ENCODE data around the gene MCC.

Gene MCC

GRCh38 chr5:113242481-113243348, 245.5 kb downstream of the MCC start:
- no peak for DNase-seq

DNA sequence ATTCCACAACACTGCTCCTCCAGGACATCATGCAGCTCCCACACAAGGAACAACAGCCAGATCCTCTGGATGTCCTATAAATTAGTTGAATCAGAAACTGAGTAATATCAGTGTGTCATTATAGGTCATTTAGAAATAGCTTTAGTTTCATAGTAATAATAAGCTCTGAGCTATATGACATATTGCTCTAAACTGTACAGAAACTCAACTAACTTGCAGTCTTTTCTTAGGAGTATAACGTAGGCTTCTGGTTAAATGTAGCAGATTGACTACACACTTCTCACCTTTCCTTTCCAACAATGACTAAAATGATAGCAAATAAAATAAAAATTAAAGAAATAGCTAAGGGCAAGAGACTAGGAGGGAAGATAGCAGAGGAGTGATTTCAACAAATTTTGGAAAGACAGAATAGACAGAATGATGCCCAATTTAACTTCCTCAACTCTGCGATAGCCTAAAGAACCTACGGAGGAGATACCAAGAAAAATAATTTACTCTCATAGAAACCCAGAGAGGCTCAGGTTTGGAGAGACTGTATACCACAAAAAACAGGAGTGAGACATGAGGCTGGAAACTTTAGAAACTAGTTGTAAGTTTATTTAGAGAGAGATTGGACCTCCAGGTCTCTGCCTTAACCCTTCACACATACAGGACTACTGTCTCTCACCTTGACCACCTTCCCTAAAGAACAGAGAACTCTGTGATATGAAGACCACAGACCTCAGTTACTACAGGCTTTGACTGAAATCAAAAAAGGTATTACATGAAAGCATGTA, 247.1 kb downstream of the MCC start:
- DNase-seq, result no peak

- DNase-seq, result no peak
These were observed 248.2 kb downstream of the MCC start for GRCh38 chr5:113240032-113240431.

DNA sequence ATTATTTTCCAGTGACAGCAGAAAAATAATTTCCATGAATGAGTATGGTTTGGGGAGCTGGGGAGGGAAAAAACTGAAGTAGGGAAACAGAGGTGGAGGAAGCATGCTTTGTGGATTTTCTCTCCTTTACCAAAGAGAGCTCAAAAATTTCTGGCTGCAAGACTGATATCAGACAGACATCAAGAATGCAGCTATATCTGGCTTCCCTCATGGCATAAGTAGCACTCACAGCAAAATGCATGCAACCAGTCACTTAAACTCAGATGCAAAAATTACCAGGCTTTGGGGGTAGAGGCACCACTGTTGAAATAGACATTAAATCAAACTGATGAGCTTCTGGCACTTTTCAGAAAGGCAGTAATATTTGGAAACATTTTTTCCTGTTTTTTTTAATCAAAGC, 250.4 kb downstream of the MCC start:
- DNase-seq, result no peak

DNA sequence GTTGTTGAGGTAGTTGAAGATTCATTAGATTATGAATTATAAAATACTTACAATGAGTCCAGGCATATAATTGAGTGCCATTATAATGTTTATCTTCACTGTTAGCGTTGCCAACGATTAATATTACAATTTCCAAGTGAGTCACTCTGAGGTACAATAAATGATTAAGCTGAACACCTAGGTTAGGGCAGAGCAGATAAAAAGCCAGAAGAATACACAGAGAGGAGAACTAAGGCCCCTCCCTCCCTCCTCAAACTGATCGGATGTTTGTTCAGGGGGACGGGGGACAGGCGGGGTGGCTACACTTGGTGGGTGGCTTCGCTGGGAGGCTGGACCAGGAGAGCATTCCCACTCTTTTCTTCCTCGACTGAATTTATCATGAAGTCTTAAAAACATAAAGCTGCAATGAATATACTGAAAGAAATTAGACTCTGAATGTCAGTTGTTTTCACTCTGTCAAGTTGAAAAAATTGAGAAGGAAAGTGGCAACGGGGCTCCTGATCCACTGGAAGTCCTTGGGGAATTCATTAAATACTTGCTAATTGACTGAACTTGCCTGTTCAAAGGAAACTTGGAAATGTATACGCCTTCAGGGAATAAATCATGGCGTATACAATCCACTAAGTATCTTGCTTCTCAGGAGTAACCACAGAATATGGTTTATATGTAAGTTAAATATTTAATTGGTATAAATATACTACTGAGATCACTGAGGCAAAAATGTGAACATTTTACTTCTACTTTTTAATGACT, 251.5 kb downstream of the MCC start:
- no peak for DNase-seq

- no peak for DNase-seq
These were observed 252.4 kb downstream of the MCC start for GRCh38 chr5:113235884-113236283.

DNA sequence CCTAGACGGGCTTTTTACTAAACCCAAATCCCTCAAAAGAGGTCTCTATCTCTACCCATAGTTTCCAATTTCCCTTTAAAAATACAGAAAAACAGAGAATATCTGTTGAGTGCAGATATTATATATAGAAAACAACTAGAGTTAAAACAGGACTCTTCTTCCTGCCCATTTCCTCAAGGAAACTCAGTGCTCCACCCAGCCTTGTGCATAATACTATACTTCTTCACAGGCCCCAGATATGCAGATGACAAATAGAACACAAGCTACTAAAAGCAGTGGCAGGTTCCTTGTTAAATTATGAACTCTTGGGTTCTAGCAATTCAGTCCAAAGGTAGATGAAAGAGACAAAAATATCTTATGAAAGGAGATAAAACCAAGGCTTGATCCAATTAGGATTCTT, 253.7 kb downstream of the MCC start:
- no peak for DNase-seq

DNA sequence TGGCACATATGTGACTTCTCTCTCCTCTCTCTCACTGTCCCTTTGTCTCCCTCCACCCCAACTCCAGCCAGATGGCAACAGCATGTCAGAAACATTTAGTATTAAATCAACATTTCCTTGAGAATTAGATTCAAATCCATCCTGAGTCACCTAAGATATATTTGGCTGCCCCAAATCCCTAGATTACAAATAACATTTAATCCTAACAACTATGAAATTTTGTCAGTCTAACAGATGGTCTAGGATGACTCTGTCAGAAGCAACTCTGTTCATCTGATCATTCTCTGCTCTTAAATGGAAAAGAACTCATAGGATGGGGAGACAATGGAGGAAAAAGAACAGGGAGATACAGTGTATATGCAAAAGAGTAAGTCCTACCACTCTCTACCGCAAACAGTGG, 254.6 kb downstream of the MCC start:
- DNase-seq, result no peak

DNA sequence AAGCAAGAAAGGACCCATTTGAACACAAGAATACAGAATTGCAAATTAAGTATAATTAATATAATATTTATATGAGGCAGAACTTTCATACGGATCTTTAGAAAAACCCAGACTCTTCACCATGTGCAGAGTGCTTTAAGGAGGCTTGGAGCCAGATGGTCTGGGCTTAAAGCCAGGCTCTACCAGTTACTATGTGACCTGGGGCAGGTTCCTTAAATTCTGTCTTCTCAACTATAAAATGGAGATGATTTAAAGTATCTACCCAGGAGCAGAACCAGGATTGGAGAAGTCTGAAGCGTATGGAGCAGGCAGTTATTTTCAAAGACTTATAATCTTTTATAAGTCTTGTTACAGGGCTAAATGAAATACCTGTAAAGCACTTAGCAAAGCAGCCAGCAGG, 255.6 kb downstream of the MCC start:
- no peak for DNase-seq

DNA sequence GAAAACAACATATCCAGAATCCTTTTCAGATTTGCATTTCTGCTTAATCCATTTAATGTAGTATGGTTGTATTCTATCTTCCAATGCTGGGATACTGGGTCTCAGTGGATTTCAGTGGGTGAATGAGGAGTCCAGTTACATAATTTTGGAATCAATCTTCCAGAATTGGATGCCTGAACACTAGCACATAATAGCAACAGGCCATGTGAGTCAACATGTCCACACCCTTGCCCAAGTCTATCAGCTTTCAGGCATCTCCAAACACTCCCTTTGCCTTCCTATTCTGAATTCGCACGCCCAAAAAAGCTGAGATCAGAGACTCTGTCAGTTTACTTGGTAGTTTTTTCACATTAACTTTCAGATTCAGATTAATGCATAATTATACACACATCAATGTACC, 256.0 kb downstream of the MCC start:
- no peak for DNase-seq

DNA sequence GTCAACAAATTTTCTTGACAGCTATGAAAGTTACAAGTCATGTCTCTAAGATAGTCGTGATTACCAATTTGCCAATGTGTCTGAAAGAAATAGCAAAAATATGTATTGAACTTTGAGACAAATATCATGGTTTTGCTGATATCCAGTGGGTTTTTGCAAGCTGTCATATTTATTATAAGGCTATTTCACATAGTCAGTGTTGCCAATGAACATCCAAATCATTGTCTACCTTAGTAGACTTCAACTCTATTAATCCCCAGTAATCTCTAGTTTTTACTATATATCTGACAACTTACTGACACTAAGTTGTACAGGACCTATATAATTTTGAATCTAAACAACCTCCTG, 256.6 kb downstream of the MCC start:
- no peak for DNase-seq

DNA sequence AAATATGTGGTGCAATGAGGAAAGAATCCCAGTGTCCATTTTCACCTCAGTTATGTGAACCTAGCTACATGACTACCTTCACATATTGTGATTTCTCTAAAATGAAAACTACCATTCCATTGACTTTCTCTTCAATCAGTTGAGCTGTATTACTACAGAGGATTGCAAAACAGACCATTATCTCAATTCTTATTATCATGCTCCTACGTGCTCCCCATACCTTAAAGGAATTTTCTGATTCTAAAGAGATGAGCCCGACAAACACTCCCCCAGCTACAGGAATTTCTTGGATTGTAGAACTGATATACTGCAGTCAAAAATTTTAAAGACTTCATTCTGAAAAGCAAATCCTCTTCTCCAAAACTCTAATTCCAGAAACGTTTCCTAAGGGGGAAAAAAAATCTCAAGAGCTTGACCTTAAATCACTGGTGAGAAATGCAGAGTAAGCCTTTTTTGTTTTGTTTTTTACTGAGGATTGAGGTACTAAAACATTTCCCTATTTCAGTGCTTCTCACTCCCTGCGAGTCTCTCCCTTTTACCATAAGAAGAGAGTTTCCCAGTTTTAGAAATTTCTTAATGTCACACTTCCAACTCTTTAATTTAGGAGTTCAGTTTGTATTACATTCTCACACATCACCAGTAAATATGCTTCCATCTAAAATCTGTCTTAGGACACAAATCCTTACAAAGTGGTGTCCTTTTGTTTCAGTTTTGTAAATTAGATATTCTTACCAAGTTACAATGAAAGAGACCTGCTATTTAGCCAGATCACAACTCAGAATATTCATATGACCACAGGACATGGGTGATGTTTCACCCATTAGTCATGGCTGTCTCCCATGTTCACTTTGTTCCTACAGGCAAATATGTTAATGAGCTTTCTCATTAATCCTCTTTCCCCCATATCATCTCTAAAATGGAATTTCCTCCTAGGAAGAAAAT, 257.3 kb downstream of the MCC start:
- no peak for DNase-seq

DNA sequence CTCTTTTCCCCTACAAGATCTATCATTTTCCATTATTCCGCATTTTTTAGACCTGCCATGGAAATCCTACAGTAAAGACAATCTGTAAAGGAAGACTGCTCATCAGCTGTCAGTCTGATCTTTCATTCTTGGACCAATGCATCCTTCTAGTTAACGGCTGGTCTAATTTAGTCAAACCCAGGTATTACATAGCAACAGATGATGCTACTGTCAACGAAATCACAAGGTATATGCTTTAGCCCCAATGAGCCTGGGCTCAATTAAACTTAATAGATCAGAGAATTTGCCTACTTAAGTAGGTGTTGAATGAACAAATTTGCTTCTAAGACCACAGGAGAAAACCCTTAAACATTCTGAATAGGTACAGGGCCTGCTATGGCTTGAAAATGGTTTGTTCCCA, 260.5 kb downstream of the MCC start:
- DNase-seq, result no peak

- DNase-seq, result no peak
These were observed 262.0 kb downstream of the MCC start for GRCh38 chr5:113226116-113226736.

GRCh38 chr5:113225259-113225658, 263.0 kb downstream of the MCC start:
- DNase-seq, result no peak

DNA sequence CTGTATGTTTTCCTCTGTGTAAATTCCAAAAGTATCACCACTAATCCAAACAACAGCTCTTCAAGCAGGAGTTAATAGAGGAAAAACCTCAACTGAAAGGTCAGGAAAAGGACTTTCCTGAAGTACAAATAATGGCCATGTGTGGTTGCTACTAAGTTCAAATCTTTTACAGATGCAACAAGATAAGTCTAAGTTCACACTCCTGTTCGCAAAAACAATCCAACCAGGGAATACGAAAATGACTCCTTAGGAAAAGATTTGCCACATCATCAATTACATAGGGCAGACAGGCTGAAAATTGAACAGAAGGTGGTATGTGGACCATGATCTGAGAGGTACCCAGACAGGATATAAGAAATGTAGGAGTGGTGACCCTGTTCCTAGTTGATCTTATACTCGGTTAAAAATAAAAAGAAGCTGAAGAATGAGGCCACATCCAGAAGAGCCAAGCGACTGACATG, 263.6 kb downstream of the MCC start:
- no peak for DNase-seq

- no peak for DNase-seq
These were observed 264.2 kb downstream of the MCC start for GRCh38 chr5:113223831-113224604.

DNA sequence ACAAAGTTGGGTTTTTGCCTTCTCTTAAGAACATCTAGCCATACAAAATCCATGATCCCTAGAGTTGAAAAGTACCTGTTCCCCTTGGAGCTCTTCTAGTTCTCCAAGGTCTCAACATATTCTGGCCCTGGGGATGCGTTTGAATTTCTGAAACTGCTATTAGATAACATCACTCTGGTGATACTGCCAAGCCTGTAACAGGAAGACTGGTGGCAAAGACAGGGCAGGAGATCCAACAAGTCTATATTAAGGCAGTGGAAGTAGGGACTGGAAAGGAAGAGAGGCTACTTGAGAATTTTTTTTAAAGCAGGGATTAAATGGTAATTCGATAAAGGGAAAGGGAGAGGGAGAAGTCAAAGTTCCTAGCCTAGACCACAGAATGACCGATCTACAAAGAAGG, 264.9 kb downstream of the MCC start:
- no peak for DNase-seq

DNA sequence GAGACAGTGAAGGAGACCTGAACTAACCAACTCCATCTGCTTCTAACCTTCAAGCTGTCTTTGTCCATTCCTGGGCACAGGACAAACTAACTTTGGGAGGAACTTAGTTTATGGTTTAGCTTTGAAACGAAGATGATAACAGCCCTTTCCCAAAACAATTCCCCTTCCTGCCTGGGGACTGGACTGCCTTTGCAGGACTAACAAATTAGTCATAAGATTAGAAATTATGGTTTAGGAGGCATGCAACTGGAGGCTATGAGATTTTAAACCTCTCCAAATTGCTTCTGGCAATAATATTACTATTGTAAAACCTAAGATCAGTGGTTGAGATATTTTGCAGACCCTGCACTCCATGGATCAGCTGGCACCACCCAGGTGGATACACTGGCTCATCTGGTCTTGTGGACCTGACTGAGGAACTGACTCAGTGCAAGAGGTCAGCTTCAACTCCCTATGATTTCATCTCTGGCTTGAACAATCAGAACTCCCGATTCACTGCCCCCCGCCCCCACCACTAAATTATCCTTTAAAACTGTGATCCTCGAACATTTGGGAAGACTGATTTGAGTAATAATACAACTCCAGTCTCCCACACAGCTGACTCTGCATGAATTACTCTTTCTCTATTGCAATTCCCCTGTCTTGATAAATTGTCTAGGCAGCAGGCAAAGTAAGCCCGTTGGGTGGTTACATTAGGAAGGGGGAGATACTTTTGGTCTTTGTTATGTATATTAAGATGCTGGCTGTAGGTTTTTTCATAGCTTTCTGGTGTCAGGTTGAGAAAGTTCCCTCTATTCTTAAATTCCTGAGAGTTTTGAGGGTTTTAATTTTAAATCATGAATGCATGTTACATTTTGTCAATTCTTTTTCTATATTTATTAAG, 266.7 kb downstream of the MCC start:
- no peak for DNase-seq

DNA sequence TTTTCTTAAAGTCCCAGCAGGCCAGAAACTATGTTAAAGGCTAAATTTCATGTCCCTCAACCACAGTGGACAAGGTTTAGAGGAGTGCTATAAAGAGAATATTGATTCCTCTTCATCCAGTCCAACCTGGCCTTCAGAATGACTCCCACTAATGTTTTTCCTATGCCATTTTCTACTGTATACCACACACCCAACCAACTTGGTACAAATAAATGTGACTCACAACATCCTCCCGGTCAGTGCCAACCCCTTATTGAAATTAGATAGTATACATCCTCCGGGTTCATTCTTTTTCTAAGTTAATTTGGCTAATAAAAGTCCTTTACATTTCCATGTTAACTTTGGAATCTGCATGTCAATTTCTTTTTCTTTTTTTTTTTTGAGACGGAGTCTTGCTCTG, 268.6 kb downstream of the MCC start:
- DNase-seq, result no peak

Measured in CD4-positive, alpha-beta T cell treated with Interleukin-1 beta for 1 hour (primary cell).